Panc1 (cell line): ENCODE measurements around the gene CEACAM5. TPM values are rescaled to one million over a fixed set of nuclear protein-coding genes. Genes with fewer than 3 reads are reported as not detected.

Experiments
- ATAC-seq: fragments of 200-7000 bp; cut with Tn5 transposase; 2 replicates; pipeline ENCODE4 v1.9.1; 2020; ENCODE audit warnings: mild to moderate bottlenecking, moderate library complexity
- BruUV-seq: library from RNA; stranded (reverse); fragments of 400-500 nt; replicated peaks from 2 replicates; lab custom pipeline; 2021; lab: Mats Ljungman, UMichigan
- CTCF ChIA-PET: fragments of 300-600 bp; sonication (Branson Sonifier 250); formaldehyde crosslinking; loops from one replicate; lab custom pipeline; 2022; ENCODE audit warnings: antibody characterized with exemption; lab: Charles Lee
- POLR2A ChIA-PET: fragments of 300-600 bp; sonication (Branson Sonifier 250); formaldehyde crosslinking; loops from one replicate; lab custom pipeline; 2022; ENCODE audit warnings: antibody characterized with exemption; lab: Charles Lee
- DNase-seq: peaks from one replicate; pipeline ENCODE4 v3.0.0-alpha.2; 2010; ENCODE audit warnings: low read depth, low spot score
- H3K27ac ChIP-seq: 2 replicates; pipeline ENCODE4 v1.5.1; 2011; ENCODE audit warnings: mild to moderate bottlenecking, low read length, inconsistent platforms
- H3K27me3 ChIP-seq: fragments of 200-500 bp; sonication (Bioruptor generic); 2 replicates; pipeline ENCODE4 v1.6.0; 2014; ENCODE audit warnings: low read length, inconsistent platforms; ENCODE audit not compliant: control insufficient read depth, insufficient read depth
- H3K36me3 ChIP-seq: fragments of 200-500 bp; sonication (Bioruptor generic); 2 replicates; pipeline ENCODE4 v1.5.1; 2014; ENCODE audit warnings: inconsistent platforms, mild to moderate bottlenecking, low read length, moderate library complexity; ENCODE audit not compliant: control insufficient read depth, insufficient read depth
- H3K4me1 ChIP-seq: 2 replicates; pipeline ENCODE4 v1.5.1; 2011; ENCODE audit warnings: inconsistent platforms, mild to moderate bottlenecking, low read length, moderate library complexity; ENCODE audit not compliant: control insufficient read depth, insufficient read depth
- H3K4me3 ChIP-seq, 2 experiments: 2 replicates each; pipeline ENCODE4 v1.5.1; 2011 to 2012; ENCODE audit warnings: low read depth in 2 of 2, low read length in 2 of 2, mild to moderate bottlenecking in 2 of 2, inconsistent platforms in 1 of 2, moderate library complexity in 1 of 2
- H3K9me3 ChIP-seq: fragments of 200-500 bp; sonication (Bioruptor generic); 2 replicates; pipeline ENCODE4 v1.5.1; 2014; ENCODE audit warnings: low read depth, mild to moderate bottlenecking, inconsistent platforms, low read length, moderate library complexity; ENCODE audit not compliant: control insufficient read depth, insufficient read depth
- POLR2AphosphoS5 ChIP-seq: IDR thresholded peaks from 2 replicates; pipeline ENCODE4 v1.6.1; 2012; ENCODE audit warnings: mild to moderate bottlenecking, low read depth, low read length, moderate library complexity
- SIN3A ChIP-seq: IDR thresholded peaks from 2 replicates; pipeline ENCODE4 v1.6.1; 2012; ENCODE audit warnings: low read depth, mild to moderate bottlenecking, low read length, moderate library complexity, borderline replicate concordance; ENCODE audit not compliant: insufficient read depth
- TCF7L2 ChIP-seq: IDR thresholded peaks from 2 replicates; pipeline ENCODE4 v1.6.1; 2011; ENCODE audit warnings: mild to moderate bottlenecking, low read depth, low read length, inconsistent platforms
- in situ Hi-C: cut with HindIII; loops from 2 replicates; pipeline ENCODE4 v1.10.0; 2016; ENCODE audit warnings: low sequenced_read_pairs, low pct_unique_long_range_greater_than_20kb
- intact Hi-C: fragments of 100-400 bp; cut with micrococcal nuclease; formaldehyde crosslinking; loops from one replicate; pipeline ENCODE4 v1.10.0; 2022; ENCODE audit not compliant: unreplicated experiment
- total RNA-seq: library from RNA; stranded (reverse); gene quantifications from one replicate; pipeline ENCODE4 v1.2.1, GENCODE V29; 2021; ENCODE audit not compliant: unreplicated experiment
- TF ChIP-seq, protein P1 (sequence below): fragments of 450-650 bp; IDR thresholded peaks from 2 replicates; pipeline ENCODE4 v1.5.1; 2017; ENCODE audit warnings: mild to moderate bottlenecking
- TF ChIP-seq, protein P2 (sequence below), 2 experiments: IDR thresholded peaks; 2 replicates each; pipeline ENCODE4 v1.6.1; 2011 to 2012; ENCODE audit warnings: low read depth in 2 of 2, control low read depth in 1 of 2, low read length in 1 of 2, mild to moderate bottlenecking in 1 of 2, moderate library complexity in 1 of 2; ENCODE audit not compliant: insufficient read depth in 1 of 2

Gene CEACAM5
- total RNA-seq, 1 experiment from 2014 or later: 0.51 TPM

DNA sequence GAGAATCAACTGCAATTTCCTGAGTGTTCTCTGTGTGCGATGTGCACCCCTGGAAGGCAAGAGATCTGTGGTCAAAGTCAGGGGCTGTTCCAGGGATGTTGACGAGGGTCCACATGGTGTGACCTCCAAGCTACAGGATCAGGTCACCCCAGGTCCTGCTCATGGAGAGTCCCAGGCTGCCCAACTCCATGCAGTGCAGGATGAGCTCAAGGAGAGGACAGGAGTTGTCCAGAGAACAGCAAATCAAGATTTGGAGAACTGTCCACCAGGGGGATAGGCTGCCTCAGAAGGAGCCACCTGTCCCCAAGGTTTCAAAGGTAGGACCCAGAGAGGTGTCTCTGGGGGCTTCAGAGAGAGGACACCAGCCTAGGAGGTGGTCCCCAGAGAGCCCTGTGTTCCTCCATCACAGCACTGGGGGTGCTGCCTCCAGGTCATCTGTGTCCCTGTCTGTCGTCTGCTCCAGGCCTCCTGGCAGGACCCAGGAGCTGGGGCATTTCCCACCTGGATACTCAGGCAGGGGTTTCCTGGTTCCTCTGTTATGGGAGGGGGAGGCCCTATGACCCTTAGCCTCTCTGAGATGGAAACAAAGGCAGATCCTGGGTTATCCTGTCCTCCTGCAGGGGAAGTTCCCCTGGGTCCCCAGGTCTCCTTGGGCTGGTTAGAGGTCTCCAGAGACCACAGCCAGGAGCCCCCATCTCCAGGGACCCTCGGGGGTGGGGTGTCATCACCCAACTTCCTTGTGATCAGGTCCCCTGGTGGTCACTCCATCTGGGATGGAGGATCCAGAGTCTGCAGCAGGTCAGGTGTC lies 18.2 kb upstream of the CEACAM5 start:
- Histone ChIP-seq H3K27ac (no peak overlapping the region), H3K36me3 (no peaks in the 10 kb centered on the region), H3K27me3 (no peaks in the 10 kb centered on the region), H3K9me3 (no peaks in the 10 kb centered on the region), H3K4me3 (no peak overlapping the region), H3K4me1 (no peaks in the 10 kb centered on the region)
- ChIA-PET CTCF (no interaction called here), POLR2A (no interaction called here)
- ATAC-seq (no peak), DNase-seq (no peak)
- no TSS peak for BruUV-seq
- intact Hi-C loops (loop anchor here (5.0 kb wide), 1 partner anchor 48 kb away; no protein-coding TSS in a partner anchor), in situ Hi-C loops (no loop called here)
- no peak for TF ChIP-seq POLR2AphosphoS5
- TF ChIP-seq, protein P1, sequence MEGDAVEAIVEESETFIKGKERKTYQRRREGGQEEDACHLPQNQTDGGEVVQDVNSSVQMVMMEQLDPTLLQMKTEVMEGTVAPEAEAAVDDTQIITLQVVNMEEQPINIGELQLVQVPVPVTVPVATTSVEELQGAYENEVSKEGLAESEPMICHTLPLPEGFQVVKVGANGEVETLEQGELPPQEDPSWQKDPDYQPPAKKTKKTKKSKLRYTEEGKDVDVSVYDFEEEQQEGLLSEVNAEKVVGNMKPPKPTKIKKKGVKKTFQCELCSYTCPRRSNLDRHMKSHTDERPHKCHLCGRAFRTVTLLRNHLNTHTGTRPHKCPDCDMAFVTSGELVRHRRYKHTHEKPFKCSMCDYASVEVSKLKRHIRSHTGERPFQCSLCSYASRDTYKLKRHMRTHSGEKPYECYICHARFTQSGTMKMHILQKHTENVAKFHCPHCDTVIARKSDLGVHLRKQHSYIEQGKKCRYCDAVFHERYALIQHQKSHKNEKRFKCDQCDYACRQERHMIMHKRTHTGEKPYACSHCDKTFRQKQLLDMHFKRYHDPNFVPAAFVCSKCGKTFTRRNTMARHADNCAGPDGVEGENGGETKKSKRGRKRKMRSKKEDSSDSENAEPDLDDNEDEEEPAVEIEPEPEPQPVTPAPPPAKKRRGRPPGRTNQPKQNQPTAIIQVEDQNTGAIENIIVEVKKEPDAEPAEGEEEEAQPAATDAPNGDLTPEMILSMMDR: no peak

DNA sequence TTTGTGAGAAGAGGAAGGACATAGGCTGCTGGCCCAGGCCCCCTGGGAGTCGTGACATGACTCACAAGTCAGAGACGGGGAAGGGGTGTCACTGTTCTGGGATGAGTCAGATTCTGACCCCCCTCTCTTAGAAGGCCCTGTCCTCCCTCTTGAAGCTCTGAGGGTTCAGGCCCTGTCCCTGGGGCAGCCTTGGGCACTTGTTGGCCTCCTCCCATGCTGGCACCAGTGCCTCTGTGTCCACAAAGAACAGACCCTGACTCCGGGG lies 17.7 kb upstream of the CEACAM5 start:
- H3K4me3 ChIP-seq: no peak overlapping the region
- H3K27me3 ChIP-seq: no peaks in the 10 kb centered on the region
- no peaks in the 10 kb centered on the region for H3K36me3 ChIP-seq
- ChIA-PET CTCF (interaction anchor here (2.3 kb wide), 1 partner anchor 49 kb away, joined by 9 read pairs; no protein-coding TSS in a partner anchor), POLR2A (no interaction called here)
- DNase-seq (no peak), ATAC-seq (no peak)
- BruUV-seq: no TSS peak
- H3K27ac ChIP-seq: no peak overlapping the region
- in situ Hi-C loops (no loop called here), intact Hi-C loops (loop anchor here (5.0 kb wide), 1 partner anchor 48 kb away; no protein-coding TSS in a partner anchor)
- no peaks in the 10 kb centered on the region for H3K4me1 ChIP-seq
- no peaks in the 10 kb centered on the region for H3K9me3 ChIP-seq
- TF ChIP-seq TCF7L2 (no peak), SIN3A (no peak)

DNA sequence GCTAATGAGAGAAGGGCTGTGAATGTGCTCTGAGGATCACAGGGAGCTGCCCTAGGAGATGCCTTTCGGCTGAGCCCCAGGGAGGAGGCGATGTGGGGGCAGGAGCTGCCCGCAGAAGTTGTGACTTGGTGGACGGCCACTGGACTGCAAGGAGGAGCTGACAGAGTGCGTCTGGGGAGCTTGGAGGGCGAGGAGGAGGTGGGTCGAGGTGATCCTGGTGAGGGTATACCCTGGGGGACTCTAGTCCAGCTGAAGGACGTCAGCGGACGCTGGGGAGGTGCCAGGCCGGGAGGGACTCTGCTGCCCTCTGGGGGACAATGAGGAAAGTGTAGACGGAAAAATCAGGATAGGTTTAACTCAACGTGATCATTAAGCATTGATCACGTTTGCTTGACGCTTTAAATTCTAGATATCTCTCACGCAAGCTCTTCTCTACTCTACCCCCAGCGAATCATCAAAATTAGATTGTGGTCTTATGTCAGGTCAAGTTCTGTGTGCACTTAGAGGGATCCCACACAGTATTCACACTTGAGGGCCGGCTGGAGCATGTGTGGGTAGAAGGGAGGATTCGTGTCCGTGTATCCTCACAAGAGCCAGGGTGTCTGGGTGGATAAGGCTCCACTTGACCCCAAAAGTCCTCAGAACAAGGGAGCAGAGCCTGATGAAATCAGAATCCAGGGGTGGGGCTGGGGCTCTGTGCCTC lies 17.0 kb upstream of the CEACAM5 start:
- ChIA-PET CTCF (interaction anchor here (2.3 kb wide), 1 partner anchor 50 kb away, joined by 9 read pairs; no protein-coding TSS in a partner anchor), POLR2A (no interaction called here)
- Histone ChIP-seq H3K36me3 (no peaks in the 10 kb centered on the region), H3K27me3 (no peaks in the 10 kb centered on the region), H3K27ac (no peak overlapping the region), H3K4me1 (no peaks in the 10 kb centered on the region), H3K4me3 (no peak overlapping the region), H3K9me3 (no peaks in the 10 kb centered on the region)
- TF ChIP-seq, protein P1: peak; percentile 82
- TF ChIP-seq, protein P2, sequence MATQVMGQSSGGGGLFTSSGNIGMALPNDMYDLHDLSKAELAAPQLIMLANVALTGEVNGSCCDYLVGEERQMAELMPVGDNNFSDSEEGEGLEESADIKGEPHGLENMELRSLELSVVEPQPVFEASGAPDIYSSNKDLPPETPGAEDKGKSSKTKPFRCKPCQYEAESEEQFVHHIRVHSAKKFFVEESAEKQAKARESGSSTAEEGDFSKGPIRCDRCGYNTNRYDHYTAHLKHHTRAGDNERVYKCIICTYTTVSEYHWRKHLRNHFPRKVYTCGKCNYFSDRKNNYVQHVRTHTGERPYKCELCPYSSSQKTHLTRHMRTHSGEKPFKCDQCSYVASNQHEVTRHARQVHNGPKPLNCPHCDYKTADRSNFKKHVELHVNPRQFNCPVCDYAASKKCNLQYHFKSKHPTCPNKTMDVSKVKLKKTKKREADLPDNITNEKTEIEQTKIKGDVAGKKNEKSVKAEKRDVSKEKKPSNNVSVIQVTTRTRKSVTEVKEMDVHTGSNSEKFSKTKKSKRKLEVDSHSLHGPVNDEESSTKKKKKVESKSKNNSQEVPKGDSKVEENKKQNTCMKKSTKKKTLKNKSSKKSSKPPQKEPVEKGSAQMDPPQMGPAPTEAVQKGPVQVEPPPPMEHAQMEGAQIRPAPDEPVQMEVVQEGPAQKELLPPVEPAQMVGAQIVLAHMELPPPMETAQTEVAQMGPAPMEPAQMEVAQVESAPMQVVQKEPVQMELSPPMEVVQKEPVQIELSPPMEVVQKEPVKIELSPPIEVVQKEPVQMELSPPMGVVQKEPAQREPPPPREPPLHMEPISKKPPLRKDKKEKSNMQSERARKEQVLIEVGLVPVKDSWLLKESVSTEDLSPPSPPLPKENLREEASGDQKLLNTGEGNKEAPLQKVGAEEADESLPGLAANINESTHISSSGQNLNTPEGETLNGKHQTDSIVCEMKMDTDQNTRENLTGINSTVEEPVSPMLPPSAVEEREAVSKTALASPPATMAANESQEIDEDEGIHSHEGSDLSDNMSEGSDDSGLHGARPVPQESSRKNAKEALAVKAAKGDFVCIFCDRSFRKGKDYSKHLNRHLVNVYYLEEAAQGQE (IDR thresholded peaks at IDR 0.05; ENCODE audit: insufficient read depth in 1 of 2, low read depth in 2 of 2, low read length in 1 of 2): no peak
- intact Hi-C loops: loop anchor here (5.0 kb wide), 1 partner anchor 49 kb away; no protein-coding TSS in a partner anchor
- in situ Hi-C loops: no loop called here
- BruUV-seq: no TSS peak
- peak; percentile 76 for ATAC-seq
- DNase-seq: peak; percentile 28
